Caco-2 (cell line): ENCODE data around the gene RPN2. TPM values are rescaled to one million over a fixed set of nuclear protein-coding genes. Genes with fewer than 3 reads are reported as not detected.

ENCODE experiments used
- total RNA-seq: library from RNA; stranded (reverse); gene quantifications from 2 replicates; pipeline ENCODE4 v1.2.3, GENCODE V29; 2022

RPN2 gene
- total RNA-seq, 1 experiment from 2014 or later = 838 TPM

Other genes starting within 250 kb of the RPN2 start
- gene SAMHD1, start 227.6 kb upstream of the RPN2 start, total RNA-seq = 56.8 and 63.0 TPM in 2 replicates
- gene RBL1, start 83.3 kb upstream of the RPN2 start, total RNA-seq = 35.9 and 37.0 TPM in 2 replicates
- gene MROH8, start 218 bp downstream of the RPN2 start, total RNA-seq = 1.3 and 2.6 TPM in 2 replicates
- not detected in 2 replicates for gene GHRH, start 82.5 kb downstream of the RPN2 start, total RNA-seq
- gene MANBAL, start 110.3 kb downstream of the RPN2 start, total RNA-seq = 95.6 and 106 TPM in 2 replicates
- gene SRC, start 166.8 kb downstream of the RPN2 start, total RNA-seq = 197 and 222 TPM in 2 replicates